H1 (cell line): ENCODE measurements around the gene OR5H15. TPM values are rescaled to one million over a fixed set of nuclear protein-coding genes. Genes with fewer than 3 reads are reported as not detected.

Experiments
- CTCF ChIA-PET: fragments of 300-600 bp; sonication (Branson Sonifier 250); formaldehyde crosslinking; loops from one replicate; lab custom pipeline; 2021; ENCODE audit not compliant: partially characterized antibody; lab: Charles Lee
- POLR2A ChIA-PET: fragments of 300-600 bp; sonication (Branson Sonifier 250); formaldehyde crosslinking; loops from one replicate; lab custom pipeline; 2021; ENCODE audit warnings: inconsistent platforms; ENCODE audit not compliant: partially characterized antibody; lab: Charles Lee
- DNase-seq, 2 experiments: peaks; one replicate each; pipeline versions ENCODE4 v3.0.0 to v3.0.0-alpha.2; 2010 to 2022; ENCODE audit warnings: low spot score in 2 of 2, low read depth in 1 of 2, mixed read lengths in 1 of 2
- FAIRE-seq: peaks from 2 replicates; lab custom pipeline; 2011; peaks lifted over from hg19 to GRCh38; lab: Jason Lieb, UNC
- H2AFZ ChIP-seq: 2 replicates; pipeline ENCODE4 v1.8.1; 2012; ENCODE audit warnings: low read length, inconsistent platforms
- H2AK5ac ChIP-seq: 2 replicates; pipeline ENCODE4 v1.6.1; 2013; ENCODE audit warnings: low read depth, low read length
- H2BK120ac ChIP-seq: replicated peaks from 2 replicates; pipeline ENCODE3; 2013; ENCODE audit warnings: low read depth, low read length, inconsistent platforms
- H2BK12ac ChIP-seq: 2 replicates; pipeline ENCODE4 v1.6.1; 2013; ENCODE audit warnings: low read depth, low read length
- H2BK15ac ChIP-seq: 2 replicates; pipeline ENCODE4 v1.6.1; 2013; ENCODE audit warnings: low read length
- H2BK20ac ChIP-seq: 2 replicates; pipeline ENCODE4 v1.6.1; 2013; ENCODE audit warnings: low read length
- H2BK5ac ChIP-seq: 2 replicates; pipeline ENCODE4 v1.6.1; 2013; ENCODE audit warnings: low read depth, low read length
- H3K14ac ChIP-seq: 2 replicates; pipeline ENCODE4 v1.6.1; 2013; ENCODE audit warnings: inconsistent platforms; ENCODE audit not compliant: insufficient read length
- H3K18ac ChIP-seq: 2 replicates; pipeline ENCODE4 v1.6.1; 2013; ENCODE audit warnings: low read length; ENCODE audit errors: extremely low read depth
- H3K23ac ChIP-seq: 2 replicates; pipeline ENCODE4 v1.6.1; 2013; ENCODE audit warnings: inconsistent platforms; ENCODE audit not compliant: insufficient read length
- H3K23me2 ChIP-seq: 2 replicates; pipeline ENCODE4 v1.6.1; 2013; ENCODE audit warnings: low read depth, low read length
- H3K27ac ChIP-seq: 2 replicates; pipeline ENCODE4 v1.6.1; 2011; ENCODE audit warnings: low read depth, low read length, inconsistent platforms
- H3K27me3 ChIP-seq, 4 experiments: replicated peaks in 1 of 4; 1 replicate in 1 of 4; 2 replicates in 3 of 4; pipeline versions ENCODE4 v1.6.1 to v1.8.1; 2011 to 2013; ENCODE audit warnings: low read length in 3 of 4, mild to moderate bottlenecking in 3 of 4, inconsistent platforms in 2 of 4, mixed read lengths in 2 of 4, moderate library complexity in 1 of 4; ENCODE audit not compliant: control insufficient read depth in 3 of 4, insufficient read depth in 3 of 4; ENCODE audit errors: extremely low read depth in 1 of 4
- H3K36me3 ChIP-seq, 4 experiments: 2 replicates each; pipeline versions ENCODE4 v1.6.1 to v1.8.1; 2011 to 2013; ENCODE audit warnings: mild to moderate bottlenecking in 4 of 4, low read length in 3 of 4, moderate library complexity in 2 of 4, control low read depth in 1 of 4, inconsistent platforms in 1 of 4; ENCODE audit not compliant: insufficient read depth in 4 of 4, control insufficient read depth in 2 of 4
- H3K4ac ChIP-seq: replicated peaks from 2 replicates; pipeline ENCODE3; 2013; ENCODE audit warnings: low read length, low read depth, mixed read lengths, inconsistent platforms; ENCODE audit not compliant: insufficient read length
- H3K4me1 ChIP-seq, 4 experiments: replicated peaks in 1 of 4; 1 replicate in 1 of 4; 2 replicates in 3 of 4; pipeline versions ENCODE4 v1.6.1 to v1.8.1; 2011 to 2013; ENCODE audit warnings: low read length in 3 of 4, inconsistent platforms in 2 of 4, mixed read lengths in 1 of 4; ENCODE audit not compliant: insufficient read depth in 4 of 4, control insufficient read depth in 3 of 4
- H3K4me2 ChIP-seq, 2 experiments: 2 replicates each; pipeline versions ENCODE4 v1.6.1 to v1.8.1; 2011 to 2013; ENCODE audit warnings: low read depth in 2 of 2, low read length in 2 of 2, control low read depth in 1 of 2, inconsistent platforms in 1 of 2, mild to moderate bottlenecking in 1 of 2; ENCODE audit not compliant: insufficient read depth in 1 of 2
- H3K4me3 ChIP-seq, 4 experiments: fragments of 200-600, 300-600 bp in 1 of 4; sonication (generic), shearing (Covaris generic), sonication (Bioruptor Twin) in 1 of 4; 2 replicates each; pipeline versions ENCODE4 v1.5.1 to v1.8.1; 2011 to 2016; ENCODE audit warnings: low read length in 4 of 4, low read depth in 3 of 4, control low read depth in 2 of 4, inconsistent platforms in 2 of 4, mild to moderate bottlenecking in 2 of 4, mixed read lengths in 1 of 4, moderate library complexity in 1 of 4; ENCODE audit not compliant: insufficient read depth in 2 of 4; ENCODE audit errors: extremely low read depth in 1 of 4
- H3K56ac ChIP-seq: replicated peaks from 2 replicates; pipeline ENCODE3; 2013; ENCODE audit warnings: low read depth, mild to moderate bottlenecking, mixed read lengths, low read length, inconsistent platforms; ENCODE audit not compliant: insufficient read length
- H3K79me1 ChIP-seq: 2 replicates; pipeline ENCODE4 v1.6.1; 2013; ENCODE audit warnings: low read depth, low read length, control low read depth
- H3K79me2 ChIP-seq, 2 experiments: 2 replicates each; pipeline versions ENCODE4 v1.6.1 to v1.8.1; 2012 to 2013; ENCODE audit warnings: low read length in 2 of 2, mild to moderate bottlenecking in 2 of 2, inconsistent platforms in 1 of 2; ENCODE audit not compliant: insufficient read depth in 2 of 2, control insufficient read depth in 1 of 2
- H3K9ac ChIP-seq, 4 experiments: replicated peaks in 1 of 4; 1 replicate in 1 of 4; 2 replicates in 3 of 4; pipeline versions ENCODE4 v1.6.1 to v1.8.1; 2011 to 2013; ENCODE audit warnings: low read depth in 3 of 4, low read length in 3 of 4, control low read depth in 2 of 4, mild to moderate bottlenecking in 2 of 4, moderate library complexity in 2 of 4, inconsistent platforms in 1 of 4; ENCODE audit errors: extremely low read depth in 1 of 4
- H3K9me3 ChIP-seq, 2 experiments: 2 replicates each; pipeline versions ENCODE4 v1.6.1 to v1.8.1; 2012 to 2013; ENCODE audit warnings: mild to moderate bottlenecking in 2 of 2, moderate library complexity in 2 of 2, control low read depth in 1 of 2, inconsistent platforms in 1 of 2, low read depth in 1 of 2, low read length in 1 of 2, mixed read lengths in 1 of 2; ENCODE audit not compliant: insufficient read depth in 2 of 2
- H4K20me1 ChIP-seq, 2 experiments: replicated peaks in 1 of 2; 2 replicates each; pipeline versions ENCODE3 to v1.8.1; 2011 to 2013; ENCODE audit warnings: inconsistent platforms in 2 of 2, low read length in 2 of 2, mild to moderate bottlenecking in 1 of 2; ENCODE audit not compliant: insufficient read depth in 2 of 2, control insufficient read depth in 1 of 2
- H4K5ac ChIP-seq: 2 replicates; pipeline ENCODE4 v1.6.1; 2013; ENCODE audit warnings: low read length, low read depth, mixed read lengths, inconsistent platforms; ENCODE audit not compliant: insufficient read length
- H4K8ac ChIP-seq: 2 replicates; pipeline ENCODE4 v1.8.0; 2013; ENCODE audit warnings: mild to moderate bottlenecking, moderate library complexity, low read length, inconsistent platforms; ENCODE audit not compliant: insufficient read depth; ENCODE audit errors: extremely low read depth
- H4K91ac ChIP-seq: replicated peaks from 2 replicates; pipeline ENCODE3; 2013; ENCODE audit warnings: low read length, mixed read lengths, inconsistent platforms; ENCODE audit not compliant: insufficient read length
- GTF2F1 ChIP-seq: IDR thresholded peaks from 2 replicates; pipeline ENCODE4 v1.6.1; 2012; ENCODE audit warnings: low read depth, low read length, improper control_type of control experiment, borderline replicate concordance
- WGBS, 2 experiments: shearing (Covaris generic) in 1 of 2; methylation state at CpG; one replicate each; pipeline versions ENCODE4 v1.1.6 to v1.1.7; 2013 to 2015; ENCODE audit warnings: low lambda C conversion rate in 2 of 2, mixed read lengths in 2 of 2, inconsistent platforms in 1 of 2, low coverage in 1 of 2, missing lambda C conversion rate in 1 of 2; ENCODE audit not compliant: insufficient replicate concordance in 2 of 2, insufficient coverage in 1 of 2, insufficient read length in 1 of 2; ENCODE audit errors: extremely low coverage in 1 of 2, missing lambda C conversion rate in 1 of 2; 5-methylcytosine and 5-hydroxymethylcytosine counted together
- polyA plus RNA-seq, 7 experiments: library from polyadenylated mRNA; depleted of rRNA in 3 of 7; stranded (reverse) in 5 of 7; unstranded in 2 of 7; fragments of >200 nt in 5 of 7; fragments of 200-250 nt in 2 of 7; gene quantifications; 1 replicate in 5 of 7; 2 replicates in 1 of 7; 4 replicates in 1 of 7; pipeline versions ENCODE4 v1.2.1 to v1.2.3, GENCODE V29; 2011 to 2013; ENCODE audit warnings: missing spikeins in 2 of 7, mixed read lengths in 2 of 7
- total RNA-seq: library from RNA; stranded (reverse); fragmentation: NEBNext Ultra II Directional; extraction: Animal tissue kit (Norgen Biotek cat#: 25700); gene quantifications from 2 replicates; pipeline ENCODE4 v1.2.1, GENCODE V29; 2021

The OR5H15 gene
- total and polyA plus RNA-seq, 2 of the 8 experiments (the other 6 are each of a cell fraction or from before 2014, with no cell fraction given), result not detected

DNA sequence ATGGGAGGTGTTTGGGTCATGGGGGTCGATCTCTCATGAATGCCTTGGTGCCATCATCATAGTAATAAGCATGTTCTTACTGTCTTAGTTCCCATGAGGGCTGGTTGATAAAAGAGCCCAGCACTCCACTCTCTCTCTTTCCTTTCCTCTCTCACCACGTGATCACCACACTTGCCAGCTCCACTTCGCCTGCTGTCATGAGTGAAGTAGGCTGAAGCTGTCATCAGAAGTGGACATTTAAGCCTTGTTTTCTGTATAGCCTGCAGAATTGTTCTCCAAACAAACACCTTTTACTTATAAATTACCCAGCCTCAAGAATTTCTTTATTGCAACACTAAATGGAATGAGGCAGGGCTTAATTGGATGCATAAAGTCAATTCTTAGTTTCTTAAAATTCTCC, 29.9 kb upstream of the OR5H15 start:
- Histone ChIP-seq H2BK15ac (no peak overlapping the region), H3K79me1 (no peaks in the 10 kb centered on the region), H3K9me3 (no peaks in the 10 kb centered on the region), H4K91ac (no peak overlapping the region), H4K20me1 (no peaks in the 10 kb centered on the region), H2AFZ (no peak overlapping the region), H3K4me3 (no peak overlapping the region), H3K4me1 (peaks cover 0 to 5% (median 0%) of the 10 kb centered on the region in 4 experiments; a peak in 1 of 7 replicates), H3K27me3 (no peaks in the 10 kb centered on the region), H4K8ac (no peak overlapping the region), H2AK5ac (no peak overlapping the region), H3K27ac (no peak overlapping the region), H3K23me2 (no peaks in the 10 kb centered on the region; the same call in 1 of the 2 replicates), H3K79me2 (no peaks in the 10 kb centered on the region), H3K4me2 (no peak overlapping the region), H3K9ac (no peak overlapping the region), H3K36me3 (no peaks in the 10 kb centered on the region), H2BK5ac (no peak overlapping the region), H3K56ac (no peak overlapping the region), H2BK20ac (no peak overlapping the region), H2BK120ac (no peak overlapping the region), H3K23ac (no peak overlapping the region), H3K18ac (no peak overlapping the region), H4K5ac (no peak overlapping the region), H3K14ac (no peak overlapping the region), H3K4ac (no peak overlapping the region), H2BK12ac (no peak overlapping the region)
- FAIRE-seq (no peak), DNase-seq (no peak)
- ChIA-PET CTCF (interaction anchor here (0.9 kb wide), 2 partner anchors 96 to 247 kb away, joined by 3 read pairs; no protein-coding TSS in a partner anchor), POLR2A (no interaction called here)
- WGBS, 2 experiments, result 96% methylated on average over 3 of the region's 3 CpGs; no CpG with 5 or more reads in 1 of the 2 experiments
- no peak for TF ChIP-seq GTF2F1
